H1 (cell line): ENCODE results near the gene ERC1. TPM values are rescaled to one million over a fixed set of nuclear protein-coding genes. Genes with fewer than 3 reads are reported as not detected.
"Not testable (repeated sequence)": the region's sequence is repeated elsewhere in the genome, so short reads cannot be mapped to it uniquely, and the experiment has no call there.

Source experiments
- CTCF ChIA-PET: fragments of 300-600 bp; sonication (Branson Sonifier 250); formaldehyde crosslinking; loops from one replicate; lab custom pipeline; 2021; ENCODE audit not compliant: partially characterized antibody; lab: Charles Lee
- POLR2A ChIA-PET: fragments of 300-600 bp; sonication (Branson Sonifier 250); formaldehyde crosslinking; loops from one replicate; lab custom pipeline; 2021; ENCODE audit warnings: inconsistent platforms; ENCODE audit not compliant: partially characterized antibody; lab: Charles Lee
- DNase-seq, 2 experiments: peaks; one replicate each; pipeline versions ENCODE4 v3.0.0 to v3.0.0-alpha.2; 2010 to 2022; ENCODE audit warnings: low spot score in 2 of 2, low read depth in 1 of 2, mixed read lengths in 1 of 2
- FAIRE-seq: peaks from 2 replicates; lab custom pipeline; 2011; peaks lifted over from hg19 to GRCh38; lab: Jason Lieb, UNC
- H2AFZ ChIP-seq: 2 replicates; pipeline ENCODE4 v1.8.1; 2012; ENCODE audit warnings: low read length, inconsistent platforms
- H2AK5ac ChIP-seq: 2 replicates; pipeline ENCODE4 v1.6.1; 2013; ENCODE audit warnings: low read depth, low read length
- H2BK120ac ChIP-seq: replicated peaks from 2 replicates; pipeline ENCODE3; 2013; ENCODE audit warnings: low read depth, low read length, inconsistent platforms
- H2BK12ac ChIP-seq: 2 replicates; pipeline ENCODE4 v1.6.1; 2013; ENCODE audit warnings: low read depth, low read length
- H2BK15ac ChIP-seq: 2 replicates; pipeline ENCODE4 v1.6.1; 2013; ENCODE audit warnings: low read length
- H2BK20ac ChIP-seq: 2 replicates; pipeline ENCODE4 v1.6.1; 2013; ENCODE audit warnings: low read length
- H2BK5ac ChIP-seq: 2 replicates; pipeline ENCODE4 v1.6.1; 2013; ENCODE audit warnings: low read depth, low read length
- H3K14ac ChIP-seq: 2 replicates; pipeline ENCODE4 v1.6.1; 2013; ENCODE audit warnings: inconsistent platforms; ENCODE audit not compliant: insufficient read length
- H3K18ac ChIP-seq: 2 replicates; pipeline ENCODE4 v1.6.1; 2013; ENCODE audit warnings: low read length; ENCODE audit errors: extremely low read depth
- H3K23ac ChIP-seq: 2 replicates; pipeline ENCODE4 v1.6.1; 2013; ENCODE audit warnings: inconsistent platforms; ENCODE audit not compliant: insufficient read length
- H3K23me2 ChIP-seq: 2 replicates; pipeline ENCODE4 v1.6.1; 2013; ENCODE audit warnings: low read depth, low read length
- H3K27ac ChIP-seq: 2 replicates; pipeline ENCODE4 v1.6.1; 2011; ENCODE audit warnings: low read depth, low read length, inconsistent platforms
- H3K27me3 ChIP-seq, 4 experiments: replicated peaks in 1 of 4; 1 replicate in 1 of 4; 2 replicates in 3 of 4; pipeline versions ENCODE4 v1.6.1 to v1.8.1; 2011 to 2013; ENCODE audit warnings: low read length in 3 of 4, mild to moderate bottlenecking in 3 of 4, inconsistent platforms in 2 of 4, mixed read lengths in 2 of 4, moderate library complexity in 1 of 4; ENCODE audit not compliant: control insufficient read depth in 3 of 4, insufficient read depth in 3 of 4; ENCODE audit errors: extremely low read depth in 1 of 4
- H3K36me3 ChIP-seq, 4 experiments: 2 replicates each; pipeline versions ENCODE4 v1.6.1 to v1.8.1; 2011 to 2013; ENCODE audit warnings: mild to moderate bottlenecking in 4 of 4, low read length in 3 of 4, moderate library complexity in 2 of 4, control low read depth in 1 of 4, inconsistent platforms in 1 of 4; ENCODE audit not compliant: insufficient read depth in 4 of 4, control insufficient read depth in 2 of 4
- H3K4ac ChIP-seq: replicated peaks from 2 replicates; pipeline ENCODE3; 2013; ENCODE audit warnings: low read length, low read depth, mixed read lengths, inconsistent platforms; ENCODE audit not compliant: insufficient read length
- H3K4me1 ChIP-seq, 4 experiments: replicated peaks in 1 of 4; 1 replicate in 1 of 4; 2 replicates in 3 of 4; pipeline versions ENCODE4 v1.6.1 to v1.8.1; 2011 to 2013; ENCODE audit warnings: low read length in 3 of 4, inconsistent platforms in 2 of 4, mixed read lengths in 1 of 4; ENCODE audit not compliant: insufficient read depth in 4 of 4, control insufficient read depth in 3 of 4
- H3K4me2 ChIP-seq, 2 experiments: 2 replicates each; pipeline versions ENCODE4 v1.6.1 to v1.8.1; 2011 to 2013; ENCODE audit warnings: low read depth in 2 of 2, low read length in 2 of 2, control low read depth in 1 of 2, inconsistent platforms in 1 of 2, mild to moderate bottlenecking in 1 of 2; ENCODE audit not compliant: insufficient read depth in 1 of 2
- H3K4me3 ChIP-seq, 4 experiments: fragments of 200-600, 300-600 bp in 1 of 4; sonication (generic), shearing (Covaris generic), sonication (Bioruptor Twin) in 1 of 4; 2 replicates each; pipeline versions ENCODE4 v1.5.1 to v1.8.1; 2011 to 2016; ENCODE audit warnings: low read length in 4 of 4, low read depth in 3 of 4, control low read depth in 2 of 4, inconsistent platforms in 2 of 4, mild to moderate bottlenecking in 2 of 4, mixed read lengths in 1 of 4, moderate library complexity in 1 of 4; ENCODE audit not compliant: insufficient read depth in 2 of 4; ENCODE audit errors: extremely low read depth in 1 of 4
- H3K56ac ChIP-seq: replicated peaks from 2 replicates; pipeline ENCODE3; 2013; ENCODE audit warnings: low read depth, mild to moderate bottlenecking, mixed read lengths, low read length, inconsistent platforms; ENCODE audit not compliant: insufficient read length
- H3K79me1 ChIP-seq: 2 replicates; pipeline ENCODE4 v1.6.1; 2013; ENCODE audit warnings: low read depth, low read length, control low read depth
- H3K79me2 ChIP-seq, 2 experiments: 2 replicates each; pipeline versions ENCODE4 v1.6.1 to v1.8.1; 2012 to 2013; ENCODE audit warnings: low read length in 2 of 2, mild to moderate bottlenecking in 2 of 2, inconsistent platforms in 1 of 2; ENCODE audit not compliant: insufficient read depth in 2 of 2, control insufficient read depth in 1 of 2
- H3K9ac ChIP-seq, 4 experiments: replicated peaks in 1 of 4; 1 replicate in 1 of 4; 2 replicates in 3 of 4; pipeline versions ENCODE4 v1.6.1 to v1.8.1; 2011 to 2013; ENCODE audit warnings: low read depth in 3 of 4, low read length in 3 of 4, control low read depth in 2 of 4, mild to moderate bottlenecking in 2 of 4, moderate library complexity in 2 of 4, inconsistent platforms in 1 of 4; ENCODE audit errors: extremely low read depth in 1 of 4
- H3K9me3 ChIP-seq, 2 experiments: 2 replicates each; pipeline versions ENCODE4 v1.6.1 to v1.8.1; 2012 to 2013; ENCODE audit warnings: mild to moderate bottlenecking in 2 of 2, moderate library complexity in 2 of 2, control low read depth in 1 of 2, inconsistent platforms in 1 of 2, low read depth in 1 of 2, low read length in 1 of 2, mixed read lengths in 1 of 2; ENCODE audit not compliant: insufficient read depth in 2 of 2
- H4K20me1 ChIP-seq, 2 experiments: replicated peaks in 1 of 2; 2 replicates each; pipeline versions ENCODE3 to v1.8.1; 2011 to 2013; ENCODE audit warnings: inconsistent platforms in 2 of 2, low read length in 2 of 2, mild to moderate bottlenecking in 1 of 2; ENCODE audit not compliant: insufficient read depth in 2 of 2, control insufficient read depth in 1 of 2
- H4K5ac ChIP-seq: 2 replicates; pipeline ENCODE4 v1.6.1; 2013; ENCODE audit warnings: low read length, low read depth, mixed read lengths, inconsistent platforms; ENCODE audit not compliant: insufficient read length
- H4K8ac ChIP-seq: 2 replicates; pipeline ENCODE4 v1.8.0; 2013; ENCODE audit warnings: mild to moderate bottlenecking, moderate library complexity, low read length, inconsistent platforms; ENCODE audit not compliant: insufficient read depth; ENCODE audit errors: extremely low read depth
- H4K91ac ChIP-seq: replicated peaks from 2 replicates; pipeline ENCODE3; 2013; ENCODE audit warnings: low read length, mixed read lengths, inconsistent platforms; ENCODE audit not compliant: insufficient read length
- JUND ChIP-seq: IDR thresholded peaks from 2 replicates; pipeline ENCODE4 v1.6.1; 2011; ENCODE audit warnings: mild to moderate bottlenecking, improper control_type of control experiment, low read length
- NANOG ChIP-seq: IDR thresholded peaks from 2 replicates; pipeline ENCODE4 v1.6.1; 2011; ENCODE audit warnings: low read length, low read depth, mild to moderate bottlenecking, inconsistent platforms; ENCODE audit not compliant: insufficient read depth, poor library complexity, severe bottlenecking
- SIN3A ChIP-seq, 2 experiments: IDR thresholded peaks in 1 of 2; conservative IDR thresholded peaks in 1 of 2; 2 replicates each; pipeline ENCODE4 v1.6.1; 2011 to 2012; ENCODE audit warnings: low read length in 2 of 2, improper control_type of control experiment in 1 of 2, low read depth in 1 of 2, mild to moderate bottlenecking in 1 of 2
- TBP ChIP-seq: IDR thresholded peaks from 2 replicates; pipeline ENCODE4 v1.6.1; 2011; ENCODE audit warnings: low read depth, low read length, improper control_type of control experiment
- ZNF274 ChIP-seq: IDR thresholded peaks from 2 replicates; pipeline ENCODE4 v1.7.0; 2012; ENCODE audit warnings: low read length, borderline replicate concordance; ENCODE audit errors: extremely low read depth
- WGBS, 2 experiments: shearing (Covaris generic) in 1 of 2; methylation state at CpG; one replicate each; pipeline versions ENCODE4 v1.1.6 to v1.1.7; 2013 to 2015; ENCODE audit warnings: low lambda C conversion rate in 2 of 2, mixed read lengths in 2 of 2, inconsistent platforms in 1 of 2, low coverage in 1 of 2, missing lambda C conversion rate in 1 of 2; ENCODE audit not compliant: insufficient replicate concordance in 2 of 2, insufficient coverage in 1 of 2, insufficient read length in 1 of 2; ENCODE audit errors: extremely low coverage in 1 of 2, missing lambda C conversion rate in 1 of 2; 5-methylcytosine and 5-hydroxymethylcytosine counted together
- polyA plus RNA-seq, 7 experiments: library from polyadenylated mRNA; depleted of rRNA in 3 of 7; stranded (reverse) in 5 of 7; unstranded in 2 of 7; fragments of >200 nt in 5 of 7; fragments of 200-250 nt in 2 of 7; gene quantifications; 1 replicate in 5 of 7; 2 replicates in 1 of 7; 4 replicates in 1 of 7; pipeline versions ENCODE4 v1.2.1 to v1.2.3, GENCODE V29; 2011 to 2013; ENCODE audit warnings: missing spikeins in 2 of 7, mixed read lengths in 2 of 7
- total RNA-seq: library from RNA; stranded (reverse); fragmentation: NEBNext Ultra II Directional; extraction: Animal tissue kit (Norgen Biotek cat#: 25700); gene quantifications from 2 replicates; pipeline ENCODE4 v1.2.1, GENCODE V29; 2021

ERC1 gene
- total and polyA plus RNA-seq, 2 of the 8 experiments (the other 6 are each of a cell fraction or from before 2014, with no cell fraction given): 7.8 to 45.7 TPM

- TF ChIP-seq ZNF274: no peak
- no peak for TF ChIP-seq JUND
- no peak for TF ChIP-seq NANOG
- no peak for TF ChIP-seq TBP
- no peak for TF ChIP-seq SIN3A (conservative IDR thresholded peaks at IDR 0.05 in 1 of 2, IDR thresholded peaks at IDR 0.05 in 1 of 2; ENCODE audit: low read depth in 1 of 2, low read length in 2 of 2)
These were observed 108.1 kb downstream of the ERC1 start (continued) for GRCh38 chr12:1099158-1099557.

DNA sequence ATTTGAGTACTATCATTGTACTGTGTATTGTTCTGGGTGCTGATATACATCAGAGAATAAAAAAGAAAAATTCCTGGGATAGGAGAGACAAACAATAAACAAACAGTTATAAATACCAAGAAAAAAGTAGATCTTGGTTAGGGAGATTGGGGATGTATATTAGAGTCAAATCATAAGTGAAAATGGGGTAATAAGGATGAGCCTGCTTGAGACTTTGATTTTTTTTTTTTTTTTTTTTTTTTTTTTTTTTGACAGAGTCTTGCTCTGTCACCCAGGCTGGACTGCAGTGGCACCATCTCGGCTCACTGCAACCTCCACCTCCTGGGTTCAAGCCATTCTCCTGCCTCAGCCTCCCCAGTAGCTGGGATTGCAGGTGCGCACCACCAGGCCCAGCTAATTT, 108.6 kb downstream of the ERC1 start:
- H3K18ac ChIP-seq, H2BK120ac ChIP-seq, H2BK20ac ChIP-seq, H3K9ac ChIP-seq, H3K23ac ChIP-seq, H3K79me1 ChIP-seq, H2BK5ac ChIP-seq, H2AFZ ChIP-seq, H4K5ac ChIP-seq, H3K4me3 ChIP-seq, H3K27ac ChIP-seq, H3K9me3 ChIP-seq, H3K56ac ChIP-seq, CTCF ChIA-PET, H4K91ac ChIP-seq, H3K4me1 ChIP-seq, H4K20me1 ChIP-seq, DNase-seq, H2AK5ac ChIP-seq, H3K23me2 ChIP-seq, H2BK15ac ChIP-seq, H3K4me2 ChIP-seq, FAIRE-seq, H2BK12ac ChIP-seq, H3K27me3 ChIP-seq, POLR2A ChIA-PET, H4K8ac ChIP-seq, H3K36me3 ChIP-seq, H3K14ac ChIP-seq, H3K4ac ChIP-seq: not testable (repeated sequence)
- 89% methylated on average over 2 of the region's 2 CpGs; no CpG with 5 or more reads in 1 of the 2 experiments for WGBS, 2 experiments
- peaks cover 0 to 40% of the 10 kb centered on the region in 2 experiments; a peak in 2 of 4 replicates for H3K79me2 ChIP-seq
